ENCODE data around the gene CD200R1. TPM values are rescaled to one million over a fixed set of nuclear protein-coding genes. Genes with fewer than 3 reads are reported as not detected.

CD200R1 gene
- total and polyA plus RNA-seq, 2 of the 13 experiments (the other 11 are each of a cell fraction or from before 2014, with no cell fraction given), result 0.04 TPM; not detected in 1

GRCh38 chr3:112897791-112898190, 77.1 kb downstream of the CD200R1 start (continued):
- no peak for TF ChIP-seq IKZF5 (CRISPR knock-in tag; IDR thresholded peaks at IDR 0.05)

GRCh38 chr3:112894258-112894657, 80.6 kb downstream of the CD200R1 start:
- Histone ChIP-seq H3K4me1 (ENCODE audit: insufficient read depth, low read length) (no peaks in the 10 kb centered on the region), H3K27me3 (ENCODE audit: control insufficient read depth in 1 of 2, insufficient read depth in 2 of 2, low read length in 2 of 2) (no peaks in the 10 kb centered on the region), H4K20me1 (ENCODE audit: insufficient read depth, low read length) (no peaks in the 10 kb centered on the region), H2AFZ (ENCODE audit: low read length) (no peak overlapping the region), H3K27ac (ENCODE audit: extremely low read length, insufficient read depth, low read length) (no peak overlapping the region), H3K79me2 (ENCODE audit: insufficient read depth, low read length) (no peaks in the 10 kb centered on the region), H3K36me3 (replicated peaks in 1 of 2; ENCODE audit: control insufficient read depth in 1 of 2, insufficient read depth in 2 of 2, low read length in 2 of 2) (no peaks in the 10 kb centered on the region), H3K4me2 (ENCODE audit: low read depth, low read length) (no peak overlapping the region), H3K9me3 (ENCODE audit: low read length) (no peaks in the 10 kb centered on the region), H3K4me3 (replicated peaks in 1 of 3; ENCODE audit: insufficient read depth in 1 of 3, low read depth in 2 of 3, low read length in 3 of 3) (no peak overlapping the region), H3K9ac (ENCODE audit: insufficient read depth, low read depth, low read length) (no peak overlapping the region)
- no TSS peak for BruUV-seq (replicated peaks)
- no peak for DNase-seq (ENCODE audit: low spot score)
- in situ Hi-C loops (cut with HindIII; ENCODE audit: extremely low pct_ligation_motif_present, low pct_unique_long_range_greater_than_20kb) (no loop called here), intact Hi-C loops (cut with micrococcal nuclease; ENCODE audit: unreplicated experiment) (no loop called here)
- TF ChIP-seq MAFK (conservative IDR thresholded peaks at IDR 0.05 in 1 of 2, IDR thresholded peaks at IDR 0.05 in 1 of 2; ENCODE audit: low read length in 2 of 2), result 0 out of 4 replicates have a peak, but pooled peaks of 1 of the 2 experiments have one; percentile 18
- no peak for TF ChIP-seq FOXA1 (IDR thresholded peaks at IDR 0.05)
- no peak for TF ChIP-seq FOXA1 (CRISPR knock-in tag; IDR thresholded peaks at IDR 0.05)
- TF ChIP-seq NFE2L2 (IDR thresholded peaks at IDR 0.05; ENCODE audit: low read length), result peak; percentile 83
- TF ChIP-seq ZNF281 (CRISPR knock-in tag; IDR thresholded peaks at IDR 0.05; ENCODE audit: borderline replicate concordance), result no peak
- peak; percentile 29; the same call in 1 of the 2 replicates for TF ChIP-seq NFE2 (CRISPR knock-in tag; IDR thresholded peaks at IDR 0.05)
- 34% methylated on average over 5 of the region's 5 CpGs for WGBS (ENCODE audit: low lambda C conversion rate)
- POLR2A ChIA-PET, result no interaction called here
- CTCF ChIA-PET (ENCODE audit: low intra/inter-chr PET ratio, low total read pairs), result no interaction called here
- no peak for FAIRE-seq
- ATAC-seq, result no peak

Data from HepG2 (cell line).